ENCODE results near the gene LRATD1. TPM values are rescaled to one million over a fixed set of nuclear protein-coding genes. Genes with fewer than 3 reads are reported as not detected.

LRATD1 gene
- total and polyA plus RNA-seq, 10 of the 15 experiments (the other 5 are each of a cell fraction or from before 2014, with no cell fraction given), result 0.02 TPM; not detected in 9

GRCh38 chr2:14621906-14622549, 10.5 kb upstream of the LRATD1 start:
- Histone ChIP-seq H4K20me1 (ENCODE audit: control insufficient read depth, insufficient read depth) (no peaks in the 10 kb centered on the region), H2AFZ (ENCODE audit: control insufficient read depth, low read depth, low read length) (no peak overlapping the region), H3K4me1 (ENCODE audit: control insufficient read depth, insufficient read depth, low read length) (no peaks in the 10 kb centered on the region), H3K9ac (ENCODE audit: control insufficient read depth, insufficient read depth, low read length) (no peak overlapping the region), H3K27ac (ENCODE audit: control insufficient read depth, insufficient read depth) (no peak overlapping the region), H3K9me3 (replicated peaks; ENCODE audit: control insufficient read depth, insufficient read depth, low read length) (no peaks in the 10 kb centered on the region; the same call in 2 of the 3 replicates), H3K4me3 (no peak overlapping the region), H3K36me3 (ENCODE audit: control insufficient read depth in 2 of 2, insufficient read depth in 2 of 2, low read length in 1 of 2) (no peaks in the 10 kb centered on the region), H3K4me2 (ENCODE audit: control insufficient read depth, insufficient read depth) (no peak overlapping the region), H3K79me2 (ENCODE audit: control insufficient read depth, insufficient read depth, low read length) (no peaks in the 10 kb centered on the region), H3K27me3 (replicated peaks in 1 of 2; ENCODE audit: control insufficient read depth in 2 of 2, insufficient read depth in 2 of 2, low read length in 1 of 2) (no peaks in the 10 kb centered on the region; a peak in 1 of 4 replicates)
- RAD21 ChIA-PET (ENCODE audit: unreplicated experiment), result no interaction called here
- whole genome bisulfite sequencing (ENCODE audit: insufficient coverage, insufficient replicate concordance, low lambda C conversion rate, missing lambda C conversion rate), result 32% methylated on average over 6 of the region's 6 CpGs
- SMC1A ChIA-PET (ENCODE audit: uncharacterized antibody, unreplicated experiment), result no interaction called here
- POLR2A ChIA-PET, result no interaction called here
- ATAC-seq (no peak), FAIRE-seq (no peak), DNase-seq (ENCODE audit: low read depth, low spot score) (no peak)
- CTCF ChIA-PET, result no interaction called here
- in situ Hi-C loops (cut with MboI) (no loop called here), intact Hi-C loops (cut with micrococcal nuclease; ENCODE audit: unreplicated experiment) (no loop called here)
- no TSS peak for BruUV-seq (replicated peaks)
- TF ChIP-seq CTCF (IDR thresholded peaks at IDR 0.05 in 2 of 3, conservative IDR thresholded peaks at IDR 0.05 in 1 of 3; ENCODE audit: control insufficient read depth in 2 of 3, extremely low read depth in 1 of 3, insufficient read depth in 1 of 3, low read depth in 3 of 3, low read length in 3 of 3), result no peak
- TF ChIP-seq CEBPB (IDR thresholded peaks at IDR 0.05; ENCODE audit: borderline replicate concordance in 1 of 2, low read depth in 2 of 2, low read length in 2 of 2), result no peak
- TF ChIP-seq, protein P1, sequence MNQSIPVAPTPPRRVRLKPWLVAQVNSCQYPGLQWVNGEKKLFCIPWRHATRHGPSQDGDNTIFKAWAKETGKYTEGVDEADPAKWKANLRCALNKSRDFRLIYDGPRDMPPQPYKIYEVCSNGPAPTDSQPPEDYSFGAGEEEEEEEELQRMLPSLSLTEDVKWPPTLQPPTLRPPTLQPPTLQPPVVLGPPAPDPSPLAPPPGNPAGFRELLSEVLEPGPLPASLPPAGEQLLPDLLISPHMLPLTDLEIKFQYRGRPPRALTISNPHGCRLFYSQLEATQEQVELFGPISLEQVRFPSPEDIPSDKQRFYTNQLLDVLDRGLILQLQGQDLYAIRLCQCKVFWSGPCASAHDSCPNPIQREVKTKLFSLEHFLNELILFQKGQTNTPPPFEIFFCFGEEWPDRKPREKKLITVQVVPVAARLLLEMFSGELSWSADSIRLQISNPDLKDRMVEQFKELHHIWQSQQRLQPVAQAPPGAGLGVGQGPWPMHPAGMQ (IDR thresholded peaks at IDR 0.05; ENCODE audit: borderline replicate concordance), result no peak
- no peak for TF ChIP-seq SIN3A (IDR thresholded peaks at IDR 0.05; ENCODE audit: low read depth, low read length)
- TF ChIP-seq HSF1 (IDR thresholded peaks at IDR 0.05; ENCODE audit: low read depth, low read length), result no peak
- TF ChIP-seq, protein P2, sequence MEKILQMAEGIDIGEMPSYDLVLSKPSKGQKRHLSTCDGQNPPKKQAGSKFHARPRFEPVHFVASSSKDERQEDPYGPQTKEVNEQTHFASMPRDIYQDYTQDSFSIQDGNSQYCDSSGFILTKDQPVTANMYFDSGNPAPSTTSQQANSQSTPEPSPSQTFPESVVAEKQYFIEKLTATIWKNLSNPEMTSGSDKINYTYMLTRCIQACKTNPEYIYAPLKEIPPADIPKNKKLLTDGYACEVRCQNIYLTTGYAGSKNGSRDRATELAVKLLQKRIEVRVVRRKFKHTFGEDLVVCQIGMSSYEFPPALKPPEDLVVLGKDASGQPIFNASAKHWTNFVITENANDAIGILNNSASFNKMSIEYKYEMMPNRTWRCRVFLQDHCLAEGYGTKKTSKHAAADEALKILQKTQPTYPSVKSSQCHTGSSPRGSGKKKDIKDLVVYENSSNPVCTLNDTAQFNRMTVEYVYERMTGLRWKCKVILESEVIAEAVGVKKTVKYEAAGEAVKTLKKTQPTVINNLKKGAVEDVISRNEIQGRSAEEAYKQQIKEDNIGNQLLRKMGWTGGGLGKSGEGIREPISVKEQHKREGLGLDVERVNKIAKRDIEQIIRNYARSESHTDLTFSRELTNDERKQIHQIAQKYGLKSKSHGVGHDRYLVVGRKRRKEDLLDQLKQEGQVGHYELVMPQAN (conservative IDR thresholded peaks at IDR 0.05), result no peak
- TF ChIP-seq DPF2 (IDR thresholded peaks at IDR 0.05), result no peak
- no peak for TF ChIP-seq SMAD5 (IDR thresholded peaks at IDR 0.05; ENCODE audit: low read depth)
- TF ChIP-seq RCOR1 (conservative IDR thresholded peaks at IDR 0.05; ENCODE audit: low read depth, low read length), result no peak
- no peak for TF ChIP-seq MXI1 (IDR thresholded peaks at IDR 0.05; ENCODE audit: low read depth, low read length)
- TF ChIP-seq USF1 (IDR thresholded peaks at IDR 0.05; ENCODE audit: borderline replicate concordance, extremely low read length, insufficient read depth, low read depth, low read length), result no peak
- TF ChIP-seq BMI1 (IDR thresholded peaks at IDR 0.05; ENCODE audit: borderline replicate concordance), result no peak
- no peak for TF ChIP-seq IRF3 (IDR thresholded peaks at IDR 0.05)
